Mucosa of descending colon (tissue), 3 donors: ENCODE data around the gene EFTUD2. TPM values are rescaled to one million over a fixed set of nuclear protein-coding genes. Genes with fewer than 3 reads are reported as not detected.
"Not testable (repeated sequence)": the region's sequence is repeated elsewhere in the genome, so short reads cannot be mapped to it uniquely, and the experiment has no call there.

Experiments
- ATAC-seq: fragments of 200-7000 bp; cut with Tn5 transposase; one replicate; pipeline ENCODE4 v1.9.1; 2020; ENCODE audit warnings: mild to moderate bottlenecking, moderate library complexity
- DNase-seq, 3 donors: peaks; one replicate each; pipeline ENCODE4 v3.0.0-alpha.2; 2020
- H3K36me3 ChIP-seq: fragments of 200-600 bp; one replicate; pipeline ENCODE4 v1.8.0; 2021; ENCODE audit warnings: low read depth, mild to moderate bottlenecking
- H3K4me1 ChIP-seq: fragments of 200-600 bp; one replicate; pipeline ENCODE4 v1.8.0; 2021; ENCODE audit warnings: low read depth, mild to moderate bottlenecking
- H3K4me3 ChIP-seq: fragments of 200-600 bp; one replicate; pipeline ENCODE4 v1.8.0; 2021; ENCODE audit warnings: mild to moderate bottlenecking
- H3K9me3 ChIP-seq: fragments of 200-600 bp; one replicate; pipeline ENCODE4 v1.8.0; 2021; ENCODE audit warnings: mild to moderate bottlenecking
- CTCF ChIP-seq: fragments of 200-600 bp; IDR thresholded peaks from one replicate; pipeline ENCODE4 v1.8.0; 2022; ENCODE audit warnings: antibody characterized with exemption, mild to moderate bottlenecking
- intact Hi-C, 2 donors: fragments of 100-400 bp; cut with DNase I in 1 of 2; cut with micrococcal nuclease in 1 of 2; formaldehyde crosslinking; loops; one replicate each; pipeline versions ENCODE4 v1.11.0 to v1.11.1; 2022; cut with DNase I, micrococcal nuclease
- total RNA-seq, 3 donors: library from RNA; stranded (reverse); fragmentation: NEBNext Ultra II Directional in 2 of 3; extraction: Animal tissue kit (Norgen Biotek cat#: 25700) in 2 of 3; gene quantifications; one replicate each; pipeline versions ENCODE4 v1.2.1 to v1.2.4, GENCODE V29; 2021 to 2023
- donor health status: DM: no; HTN: no; CAD: no; lungs with moderate emphysema.
- donor health status: DM: no; HTN: no; CAD: no.
- donor health status: DM: no; HTN: yes; CAD: no.

The EFTUD2 gene
- total RNA-seq, 3 donors from 2014 or later = 66.3 to 88.1 (median 82.0) TPM

GRCh38 chr17:44812263-44812662 is 87.0 kb downstream of the EFTUD2 start:
- Histone ChIP-seq H3K9me3 (no peaks in the 10 kb centered on the region), H3K4me3 (no peak overlapping the region), H3K36me3 (no peaks in the 10 kb centered on the region), H3K4me1 (no peaks in the 10 kb centered on the region)
- ATAC-seq = no peak
- no peak for TF ChIP-seq CTCF
- intact Hi-C loops = no loop called here
- no peak for DNase-seq

- intact Hi-C loops, H3K36me3 ChIP-seq, H3K9me3 ChIP-seq, H3K4me1 ChIP-seq, H3K4me3 ChIP-seq, ATAC-seq, DNase-seq: not testable (repeated sequence)
These were observed 90.4 kb downstream of the EFTUD2 start for GRCh38 chr17:44808656-44809388.

GRCh38 chr17:44808156-44808555 is 91.1 kb downstream of the EFTUD2 start:
- H3K4me1 ChIP-seq = no peaks in the 10 kb centered on the region
- ATAC-seq (no peak), DNase-seq (no peak)
- TF ChIP-seq CTCF = no peak
- H3K36me3 ChIP-seq = no peaks in the 10 kb centered on the region
- no peak overlapping the region for H3K4me3 ChIP-seq
- intact Hi-C loops = no loop called here
- no peaks in the 10 kb centered on the region for H3K9me3 ChIP-seq

GRCh38 chr17:44807817-44808155 is 91.5 kb downstream of the EFTUD2 start:
- Histone ChIP-seq H3K9me3 (no peaks in the 10 kb centered on the region), H3K36me3 (no peaks in the 10 kb centered on the region), H3K4me3 (no peak overlapping the region), H3K4me1 (no peaks in the 10 kb centered on the region)
- no peak for ATAC-seq
- no peak for TF ChIP-seq CTCF
- intact Hi-C loops = no loop called here
- DNase-seq = no peak

GRCh38 chr17:44807093-44807816 is 92.0 kb downstream of the EFTUD2 start:
- no peaks in the 10 kb centered on the region for H3K36me3 ChIP-seq
- intact Hi-C loops = no loop called here
- no peak for TF ChIP-seq CTCF
- no peak for ATAC-seq
- no peaks in the 10 kb centered on the region for H3K9me3 ChIP-seq
- H3K4me1 ChIP-seq = no peaks in the 10 kb centered on the region
- DNase-seq = no peak
- no peak overlapping the region for H3K4me3 ChIP-seq

- no peak for TF ChIP-seq CTCF
- Histone ChIP-seq H3K9me3 (no peaks in the 10 kb centered on the region), H3K4me1 (no peaks in the 10 kb centered on the region), H3K36me3 (no peaks in the 10 kb centered on the region), H3K4me3 (no peak overlapping the region)
- DNase-seq = no peak
- no peak for ATAC-seq
- intact Hi-C loops = no loop called here
These were observed 94.7 kb downstream of the EFTUD2 start for GRCh38 chr17:44804302-44805089.
